Mammary epithelial cell (primary cell): ENCODE data around the gene PTPN2.
"Not testable (repeated sequence)": the region's sequence is repeated elsewhere in the genome, so short reads cannot be mapped to it uniquely, and the experiment has no call there.

Experiments
- EZH2 ChIP-seq: IDR thresholded peaks from 2 replicates; pipeline ENCODE4 v1.6.1; 2012; ENCODE audit warnings: low read length, inconsistent platforms, borderline replicate concordance
- TF ChIP-seq, protein P1 (sequence below), 2 donors: IDR thresholded peaks in 1 of 2; conservative IDR thresholded peaks in 1 of 2; 2 replicates each; pipeline ENCODE4 v1.5.1; 2011 to 2012; ENCODE audit warnings: inconsistent platforms in 2 of 2, low read length in 2 of 2, mild to moderate bottlenecking in 2 of 2, control low read depth in 1 of 2, low read depth in 1 of 2; ENCODE audit not compliant: insufficient read depth in 1 of 2; ENCODE audit errors: extremely low read depth in 1 of 2

DNA sequence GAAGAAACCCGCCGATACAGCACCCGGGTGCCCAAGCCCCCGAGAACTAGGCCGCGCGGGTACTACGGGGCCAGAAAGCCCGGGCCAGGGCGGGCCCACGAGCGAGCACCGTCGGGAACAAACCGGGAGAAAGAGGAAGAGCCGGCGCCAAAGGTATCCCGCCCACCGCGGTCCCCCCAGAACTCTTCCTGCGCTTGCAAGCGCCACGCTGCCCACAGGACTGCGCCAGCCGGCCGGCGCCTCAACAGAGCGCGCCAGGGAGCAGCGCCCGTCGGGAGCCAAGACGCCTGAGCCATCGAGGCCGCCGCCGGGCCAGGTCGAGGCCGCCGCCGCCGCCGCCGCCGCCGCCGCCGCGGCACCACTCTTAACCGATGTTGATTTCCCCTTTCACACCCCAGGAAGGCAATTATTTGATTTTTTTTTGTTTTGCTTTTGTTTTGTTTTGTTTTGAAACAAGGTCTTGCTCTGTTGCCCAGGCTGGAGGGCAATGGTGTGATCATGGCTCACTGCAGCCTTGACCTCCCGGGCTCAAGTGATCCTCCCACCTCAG is 12.8 kb upstream of the PTPN2 start:
- TF ChIP-seq, protein P1, sequence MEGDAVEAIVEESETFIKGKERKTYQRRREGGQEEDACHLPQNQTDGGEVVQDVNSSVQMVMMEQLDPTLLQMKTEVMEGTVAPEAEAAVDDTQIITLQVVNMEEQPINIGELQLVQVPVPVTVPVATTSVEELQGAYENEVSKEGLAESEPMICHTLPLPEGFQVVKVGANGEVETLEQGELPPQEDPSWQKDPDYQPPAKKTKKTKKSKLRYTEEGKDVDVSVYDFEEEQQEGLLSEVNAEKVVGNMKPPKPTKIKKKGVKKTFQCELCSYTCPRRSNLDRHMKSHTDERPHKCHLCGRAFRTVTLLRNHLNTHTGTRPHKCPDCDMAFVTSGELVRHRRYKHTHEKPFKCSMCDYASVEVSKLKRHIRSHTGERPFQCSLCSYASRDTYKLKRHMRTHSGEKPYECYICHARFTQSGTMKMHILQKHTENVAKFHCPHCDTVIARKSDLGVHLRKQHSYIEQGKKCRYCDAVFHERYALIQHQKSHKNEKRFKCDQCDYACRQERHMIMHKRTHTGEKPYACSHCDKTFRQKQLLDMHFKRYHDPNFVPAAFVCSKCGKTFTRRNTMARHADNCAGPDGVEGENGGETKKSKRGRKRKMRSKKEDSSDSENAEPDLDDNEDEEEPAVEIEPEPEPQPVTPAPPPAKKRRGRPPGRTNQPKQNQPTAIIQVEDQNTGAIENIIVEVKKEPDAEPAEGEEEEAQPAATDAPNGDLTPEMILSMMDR (conservative IDR thresholded peaks at IDR 0.05 in 1 of 2, IDR thresholded peaks at IDR 0.05 in 1 of 2; ENCODE audit: extremely low read depth in 1 of 2, insufficient read depth in 1 of 2, low read depth in 1 of 2, low read length in 2 of 2), result not testable (repeated sequence)
- not testable (repeated sequence) for TF ChIP-seq EZH2
